IgD-negative memory B cell (primary cell): ENCODE results near the gene RHEB. TPM values are rescaled to one million over a fixed set of nuclear protein-coding genes. Genes with fewer than 3 reads are reported as not detected.

ENCODE experiments used
- H3K27ac Mint-ChIP-seq, 3 donors: one replicate each; pipeline ENCODE4 v1.8.0; 2020 to 2022; ENCODE audit warnings: mild to moderate bottlenecking in 3 of 3, mixed read lengths in 3 of 3, moderate library complexity in 1 of 3
- H3K27me3 Mint-ChIP-seq: one replicate; pipeline ENCODE4 v1.8.0; 2021; ENCODE audit warnings: mixed read lengths
- H3K36me3 Mint-ChIP-seq: one replicate; pipeline ENCODE4 v1.8.0; 2020; ENCODE audit warnings: mild to moderate bottlenecking, mixed read lengths
- H3K4me1 Mint-ChIP-seq, 3 donors: one replicate each; pipeline ENCODE4 v1.8.0; 2020 to 2022; ENCODE audit warnings: mixed read lengths in 3 of 3, mild to moderate bottlenecking in 1 of 3
- H3K4me3 Mint-ChIP-seq, 4 donors: one replicate each; pipeline ENCODE4 v1.8.0; 2020 to 2022; ENCODE audit warnings: mild to moderate bottlenecking in 4 of 4, mixed read lengths in 4 of 4, moderate library complexity in 3 of 4
- H3K9me3 Mint-ChIP-seq, 3 donors: one replicate each; pipeline ENCODE4 v1.8.0; 2020 to 2021; ENCODE audit warnings: mixed read lengths in 3 of 3, mild to moderate bottlenecking in 1 of 3
- polyA plus RNA-seq: library from polyadenylated mRNA; unstranded; fragments of 300-500 nt; fragmentation: Illumina TruSeq; gene quantifications from one replicate; pipeline ENCODE4 v1.2.3, GENCODE V29; 2021

The RHEB gene
- polyA plus RNA-seq, 1 donor from 2014 or later, result 34.3 TPM

GRCh38 chr7:151444632-151445031 is 75.1 kb downstream of the RHEB start:
- no peaks in the 10 kb centered on the region for H3K9me3 Mint-ChIP-seq
- H3K4me3 Mint-ChIP-seq, result no peak overlapping the region
- no peak overlapping the region for H3K27ac Mint-ChIP-seq
- H3K4me1 Mint-ChIP-seq, result peaks cover 0 to 3% (median 1%) of the 10 kb centered on the region in 3 donors
- peaks cover 26% of the 10 kb centered on the region for H3K27me3 Mint-ChIP-seq
- no peaks in the 10 kb centered on the region for H3K36me3 Mint-ChIP-seq

GRCh38 chr7:151442776-151443496 is 76.8 kb downstream of the RHEB start:
- Mint-ChIP-seq H3K27me3 (peaks cover 35% of the 10 kb centered on the region), H3K9me3 (no peaks in the 10 kb centered on the region), H3K27ac (no peak overlapping the region), H3K4me3 (no peak overlapping the region), H3K4me1 (peaks cover 0 to 3% (median 1%) of the 10 kb centered on the region in 3 donors), H3K36me3 (no peaks in the 10 kb centered on the region)

DNA sequence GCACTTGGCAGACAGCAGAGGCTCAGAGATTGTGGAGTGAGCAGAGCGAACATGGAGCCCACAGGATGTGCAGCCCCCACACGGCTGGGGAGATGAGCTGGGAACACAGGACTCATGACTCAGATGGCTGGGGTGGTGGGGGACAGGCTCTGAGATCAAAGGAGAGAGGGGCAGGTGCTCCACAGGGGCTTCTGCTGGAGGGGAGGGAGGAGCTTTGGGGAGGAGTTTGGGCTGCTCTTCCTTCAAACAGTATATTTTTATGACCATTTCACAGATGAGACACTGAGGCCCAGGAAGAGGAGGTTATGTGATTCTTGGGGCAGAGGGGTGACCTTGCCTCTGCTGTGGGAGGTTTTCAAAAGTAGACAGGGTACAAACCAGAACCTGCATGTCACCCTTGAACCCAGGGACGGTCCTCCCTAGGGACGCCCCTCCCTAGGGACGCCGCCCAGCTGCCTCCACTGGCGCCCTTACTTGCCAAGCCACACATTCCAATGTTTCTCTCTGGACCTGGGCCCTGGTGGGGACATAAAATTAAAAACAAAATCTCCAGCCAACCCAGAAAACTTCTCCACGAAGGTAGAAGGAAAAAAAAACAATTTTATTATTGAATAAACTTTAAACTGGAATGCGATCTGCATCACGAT is 78.8 kb downstream of the RHEB start:
- Mint-ChIP-seq H3K4me3 (no peak overlapping the region), H3K27ac (peak overlapping the region in 1 of 3 donors; percentile 13), H3K4me1 (peaks cover 0 to 3% (median 1%) of the 10 kb centered on the region in 3 donors), H3K9me3 (no peaks in the 10 kb centered on the region), H3K27me3 (peaks cover 33% of the 10 kb centered on the region), H3K36me3 (no peaks in the 10 kb centered on the region)

DNA sequence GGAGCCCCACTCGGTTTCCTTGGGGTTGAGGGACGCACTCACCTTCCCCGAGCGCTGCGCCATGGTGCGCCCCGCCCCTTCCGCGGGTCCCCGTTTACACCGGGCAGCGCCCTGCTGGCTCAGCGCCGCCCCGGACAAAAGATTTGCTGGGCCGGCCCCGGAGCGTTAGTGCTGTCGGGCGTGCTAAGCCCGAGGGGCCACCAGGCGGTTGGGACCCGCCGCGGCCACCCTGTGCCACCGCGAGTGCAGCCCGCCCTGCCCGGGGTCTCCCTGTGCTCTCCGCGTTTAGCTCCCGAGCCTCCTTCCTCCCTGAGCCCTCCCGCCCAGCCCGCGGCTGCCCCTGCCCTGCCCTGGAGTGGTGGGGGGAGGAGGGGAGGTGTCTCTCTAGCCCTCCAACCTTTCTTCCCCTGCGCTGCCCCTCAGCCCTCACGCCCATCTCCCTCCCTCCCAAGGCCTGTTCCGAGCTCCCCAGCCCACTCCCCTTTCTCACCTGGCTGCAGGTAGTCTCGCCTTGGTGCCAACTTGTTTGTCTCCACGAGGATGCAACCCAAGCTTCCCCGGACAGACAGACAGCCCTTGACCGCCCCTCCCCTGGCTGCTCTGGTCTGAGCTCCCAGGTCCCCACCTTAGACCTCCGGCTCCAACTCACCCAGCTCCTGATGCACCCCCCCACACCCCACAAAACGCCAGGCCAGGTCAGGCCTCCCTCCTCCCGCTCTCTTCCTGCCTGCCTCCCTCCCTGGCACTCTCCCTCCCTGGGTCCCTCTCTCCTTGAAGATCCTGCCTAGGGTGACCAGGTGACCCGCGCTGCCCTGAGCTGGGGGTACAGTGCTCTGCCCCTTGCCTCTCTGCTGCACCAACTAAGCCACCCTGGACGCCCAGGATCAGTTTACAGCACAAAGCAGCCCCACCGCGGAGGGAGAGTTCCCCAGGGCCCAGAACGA is 79.6 kb downstream of the RHEB start, which contains the start of gene CRYGN:
CRYGN (minus strand) TSS at position 287 of the 944 bp plus-strand sequence; CDS start at position 63, 224 bp downstream.
- peaks cover 0 to 3% (median 1%) of the 10 kb centered on the region in 3 donors for H3K4me1 Mint-ChIP-seq
- H3K27ac Mint-ChIP-seq, result peak within 1 kb of the TSS in 1 of 3 donors; percentile 13
- H3K9me3 Mint-ChIP-seq, result no peaks in the 10 kb centered on the region
- H3K27me3 Mint-ChIP-seq, result peaks cover 33% of the 10 kb centered on the region
- H3K4me3 Mint-ChIP-seq, result no peak within 1 kb of the TSS
- H3K36me3 Mint-ChIP-seq, result no peaks in the 10 kb centered on the region

GRCh38 chr7:151438864-151439601 is 80.7 kb downstream of the RHEB start:
- Mint-ChIP-seq H3K27ac (no peak overlapping the region), H3K9me3 (no peaks in the 10 kb centered on the region), H3K36me3 (no peaks in the 10 kb centered on the region), H3K4me1 (peaks cover 0 to 3% (median 1%) of the 10 kb centered on the region in 3 donors), H3K4me3 (no peak overlapping the region), H3K27me3 (peaks cover 33% of the 10 kb centered on the region)

DNA sequence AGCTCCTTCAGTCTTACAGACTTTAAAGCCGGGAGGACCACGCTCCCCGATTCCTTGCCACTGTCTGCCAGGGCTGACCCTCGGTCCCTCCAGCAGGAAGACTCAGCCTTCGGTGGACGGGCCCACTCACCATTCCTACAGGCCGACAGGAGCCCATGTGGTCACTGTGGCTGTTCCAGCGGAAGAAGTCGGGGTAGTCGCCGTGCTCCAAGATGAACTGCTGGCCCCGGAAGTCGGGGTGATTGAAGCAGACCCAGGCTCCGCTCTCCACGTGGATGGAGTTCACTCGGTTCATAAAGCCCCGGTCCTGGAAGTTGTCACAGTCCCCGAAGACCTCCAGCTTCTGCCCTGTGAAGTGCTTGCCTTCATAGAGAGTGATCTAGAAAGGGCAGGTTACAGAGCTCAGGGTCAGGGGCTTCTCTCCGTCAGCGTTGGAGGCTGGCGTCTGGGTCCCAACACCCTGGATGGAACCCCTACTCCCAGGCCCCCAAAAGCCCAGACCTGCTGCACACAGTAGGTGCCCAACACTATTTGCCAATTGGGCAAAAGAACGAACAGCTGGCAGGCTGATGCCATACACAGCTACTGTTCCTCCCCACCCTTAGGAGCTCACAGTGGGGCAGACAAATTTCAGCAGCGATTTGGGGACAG is 81.7 kb downstream of the RHEB start:
- H3K4me3 Mint-ChIP-seq, result no peak overlapping the region
- H3K27ac Mint-ChIP-seq, result no peak overlapping the region
- H3K27me3 Mint-ChIP-seq, result peaks cover 33% of the 10 kb centered on the region
- peaks cover 0 to 5% (median 1%) of the 10 kb centered on the region in 3 donors for H3K4me1 Mint-ChIP-seq
- H3K9me3 Mint-ChIP-seq, result no peaks in the 10 kb centered on the region
- H3K36me3 Mint-ChIP-seq, result no peaks in the 10 kb centered on the region

DNA sequence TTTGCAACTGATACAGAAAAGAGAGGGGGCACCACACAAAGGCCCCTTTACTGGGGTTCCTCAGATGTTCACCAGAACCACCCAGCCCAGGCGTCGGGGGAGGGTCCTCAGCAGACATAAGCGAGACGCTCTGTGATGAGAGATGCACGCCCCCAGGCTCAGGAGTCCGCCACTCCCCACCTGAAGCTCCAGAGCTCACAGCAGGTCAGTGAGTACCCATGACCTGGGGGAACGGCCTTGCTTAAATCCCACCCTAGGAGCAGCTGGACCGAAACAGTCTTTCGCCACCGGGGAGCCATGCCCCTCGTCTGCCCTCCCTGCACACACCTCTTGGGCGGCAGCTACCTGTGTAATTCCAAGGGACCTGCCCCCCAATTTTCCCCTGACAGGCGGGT is 82.5 kb downstream of the RHEB start:
- H3K27me3 Mint-ChIP-seq, result peaks cover 33% of the 10 kb centered on the region
- peaks cover 0 to 7% (median 1%) of the 10 kb centered on the region in 3 donors for H3K4me1 Mint-ChIP-seq
- no peaks in the 10 kb centered on the region for H3K36me3 Mint-ChIP-seq
- no peak overlapping the region for H3K4me3 Mint-ChIP-seq
- H3K9me3 Mint-ChIP-seq, result no peaks in the 10 kb centered on the region
- no peak overlapping the region for H3K27ac Mint-ChIP-seq

GRCh38 chr7:151436446-151437158 is 83.1 kb downstream of the RHEB start:
- H3K4me3 Mint-ChIP-seq, result no peak overlapping the region
- H3K36me3 Mint-ChIP-seq, result no peaks in the 10 kb centered on the region
- H3K4me1 Mint-ChIP-seq, result peaks cover 0 to 7% (median 1%) of the 10 kb centered on the region in 3 donors
- peaks cover 31% of the 10 kb centered on the region for H3K27me3 Mint-ChIP-seq
- H3K9me3 Mint-ChIP-seq, result no peaks in the 10 kb centered on the region
- peak overlapping the region in 1 of 3 donors; percentile 45 for H3K27ac Mint-ChIP-seq

DNA sequence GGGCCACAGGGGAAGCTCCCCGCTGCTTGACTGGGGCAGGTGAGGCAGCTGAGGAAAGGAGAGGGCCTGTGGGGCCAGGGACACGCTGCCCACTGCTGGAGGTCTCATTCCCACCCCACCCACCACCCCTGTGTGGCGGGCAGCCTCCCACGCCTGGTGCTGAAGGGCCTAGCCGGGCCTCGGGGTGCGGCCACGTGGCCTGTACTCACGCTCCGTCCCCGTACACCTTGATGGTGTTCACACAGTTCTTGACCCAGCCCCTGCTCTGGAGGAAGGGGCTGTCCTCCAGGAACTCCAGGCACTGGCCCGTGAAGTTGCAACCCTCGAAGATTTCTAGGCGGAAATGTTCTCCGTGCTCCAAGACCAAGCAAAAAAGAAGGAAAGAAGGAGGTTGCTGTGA is 83.7 kb downstream of the RHEB start:
- Mint-ChIP-seq H3K36me3 (no peaks in the 10 kb centered on the region), H3K9me3 (no peaks in the 10 kb centered on the region), H3K27ac (no peak overlapping the region), H3K4me3 (no peak overlapping the region), H3K4me1 (peaks cover 0 to 4% (median 1%) of the 10 kb centered on the region in 3 donors), H3K27me3 (peaks cover 28% of the 10 kb centered on the region)

GRCh38 chr7:151435103-151435916 is 84.4 kb downstream of the RHEB start:
- Mint-ChIP-seq H3K27me3 (peaks cover 22% of the 10 kb centered on the region), H3K4me3 (no peak overlapping the region), H3K9me3 (no peaks in the 10 kb centered on the region), H3K4me1 (peaks cover 0 to 4% (median 0%) of the 10 kb centered on the region in 3 donors), H3K36me3 (no peaks in the 10 kb centered on the region), H3K27ac (no peak overlapping the region)

DNA sequence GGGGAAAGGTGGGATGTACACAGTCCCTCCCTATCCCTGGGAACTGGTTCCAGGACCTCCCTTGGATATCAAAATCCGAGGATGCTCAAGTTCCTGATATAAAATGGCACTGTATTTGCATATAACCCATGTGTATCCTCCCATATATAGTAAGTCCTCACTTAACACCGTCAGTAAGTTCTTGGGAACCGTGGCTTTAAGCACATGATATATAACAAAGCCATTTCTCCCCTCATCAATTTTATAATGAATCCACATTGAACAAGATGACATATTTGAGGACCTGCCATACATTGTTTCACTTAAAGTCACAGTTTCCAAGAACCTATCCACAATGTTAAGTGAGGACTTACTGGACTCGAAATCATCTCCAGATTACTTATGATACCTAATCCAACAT is 85.1 kb downstream of the RHEB start:
- no peak overlapping the region for H3K4me3 Mint-ChIP-seq
- peaks cover 21% of the 10 kb centered on the region for H3K27me3 Mint-ChIP-seq
- no peak overlapping the region for H3K27ac Mint-ChIP-seq
- H3K36me3 Mint-ChIP-seq, result no peaks in the 10 kb centered on the region
- no peaks in the 10 kb centered on the region for H3K9me3 Mint-ChIP-seq
- H3K4me1 Mint-ChIP-seq, result peaks cover 2 to 9% (median 6%) of the 10 kb centered on the region in 3 donors

- Mint-ChIP-seq H3K4me3 (no peak overlapping the region), H3K4me1 (peaks cover 5 to 11% (median 8%) of the 10 kb centered on the region in 3 donors), H3K27me3 (peaks cover 15% of the 10 kb centered on the region), H3K36me3 (no peaks in the 10 kb centered on the region), H3K9me3 (no peaks in the 10 kb centered on the region), H3K27ac (no peak overlapping the region)
These were observed 85.8 kb downstream of the RHEB start for GRCh38 chr7:151433721-151434400.
